Measurements from ENCODE around the gene BBS7.

The BBS7 gene

GRCh38 chr4:121799867-121800501 is 70.3 kb downstream of the BBS7 start:
- intact Hi-C loops (cut with DNase I), result no loop called here
- no peak for DNase-seq

- intact Hi-C loops (cut with DNase I), result no loop called here
- DNase-seq, result no peak
Measured at GRCh38 chr4:121799208-121799823, 71.0 kb downstream of the BBS7 start.

- intact Hi-C loops (cut with DNase I), result no loop called here
- no peak for DNase-seq
Measured at GRCh38 chr4:121796283-121796682, 74.0 kb downstream of the BBS7 start.

GRCh38 chr4:121794505-121795188 is 75.6 kb downstream of the BBS7 start:
- intact Hi-C loops (cut with DNase I), result no loop called here

GRCh38 chr4:121792966-121793365 is 77.3 kb downstream of the BBS7 start:
- no peak for DNase-seq
- intact Hi-C loops (cut with DNase I), result no loop called here

More at GRCh38 chr4:121794505-121795188, 75.6 kb downstream of the BBS7 start:
- DNase-seq, result no peak

- no peak for DNase-seq
- intact Hi-C loops (cut with DNase I), result no loop called here
Measured at GRCh38 chr4:121791481-121791880, 78.8 kb downstream of the BBS7 start.

GRCh38 chr4:121790976-121791375 is 79.3 kb downstream of the BBS7 start:
- intact Hi-C loops (cut with DNase I), result no loop called here
- DNase-seq, result no peak

GRCh38 chr4:121789960-121790829 is 80.1 kb downstream of the BBS7 start:
- intact Hi-C loops (cut with DNase I), result no loop called here

GRCh38 chr4:121789455-121789854 is 80.8 kb downstream of the BBS7 start:
- intact Hi-C loops (cut with DNase I), result no loop called here
- DNase-seq, result no peak

More at GRCh38 chr4:121789960-121790829, 80.1 kb downstream of the BBS7 start:
- no peak for DNase-seq

GRCh38 chr4:121788896-121789295 is 81.4 kb downstream of the BBS7 start:
- no peak for DNase-seq
- intact Hi-C loops (cut with DNase I), result no loop called here

- no peak for DNase-seq
- intact Hi-C loops (cut with DNase I), result no loop called here
Measured at GRCh38 chr4:121786221-121786620, 84.1 kb downstream of the BBS7 start.

- DNase-seq, result peak in 35 of 42 donors; percentile 3 to 82 (median 38)
- intact Hi-C loops (cut with DNase I), result no loop called here
Measured at GRCh38 chr4:121785479-121785878, 84.8 kb downstream of the BBS7 start.

- intact Hi-C loops (cut with DNase I), result no loop called here
- DNase-seq, result no peak
Measured at GRCh38 chr4:121784975-121785374, 85.3 kb downstream of the BBS7 start.

GRCh38 chr4:121784401-121784800 is 85.9 kb downstream of the BBS7 start:
- intact Hi-C loops (cut with DNase I), result no loop called here
- no peak for DNase-seq

GRCh38 chr4:121783210-121783609 is 87.1 kb downstream of the BBS7 start:
- no peak for DNase-seq
- intact Hi-C loops (cut with DNase I), result no loop called here

- no peak for DNase-seq
- intact Hi-C loops (cut with DNase I), result no loop called here
Measured at GRCh38 chr4:121778991-121779628, 91.2 kb downstream of the BBS7 start.

GRCh38 chr4:121777625-121778024 is 92.6 kb downstream of the BBS7 start:
- intact Hi-C loops (cut with DNase I), result no loop called here
- no peak for DNase-seq

GRCh38 chr4:121776610-121777401 is 93.5 kb downstream of the BBS7 start:
- intact Hi-C loops (cut with DNase I), result no loop called here
- DNase-seq, result no peak
